COLO668 (cell line): ENCODE data around the gene ATP8B2.
A peak's percentile ranks its signal among the peaks of the same experiment; 100 is the strongest.
"Not testable (repeated sequence)": the region's sequence is repeated elsewhere in the genome, so short reads cannot be mapped to it uniquely, and the experiment has no call there.

Source experiments
- DNase-seq: peaks from one replicate; lab custom pipeline; 2025; ENCODE audit not compliant: unreplicated experiment; lab: John Stamatoyannopoulos, UW

The ATP8B2 gene

DNA sequence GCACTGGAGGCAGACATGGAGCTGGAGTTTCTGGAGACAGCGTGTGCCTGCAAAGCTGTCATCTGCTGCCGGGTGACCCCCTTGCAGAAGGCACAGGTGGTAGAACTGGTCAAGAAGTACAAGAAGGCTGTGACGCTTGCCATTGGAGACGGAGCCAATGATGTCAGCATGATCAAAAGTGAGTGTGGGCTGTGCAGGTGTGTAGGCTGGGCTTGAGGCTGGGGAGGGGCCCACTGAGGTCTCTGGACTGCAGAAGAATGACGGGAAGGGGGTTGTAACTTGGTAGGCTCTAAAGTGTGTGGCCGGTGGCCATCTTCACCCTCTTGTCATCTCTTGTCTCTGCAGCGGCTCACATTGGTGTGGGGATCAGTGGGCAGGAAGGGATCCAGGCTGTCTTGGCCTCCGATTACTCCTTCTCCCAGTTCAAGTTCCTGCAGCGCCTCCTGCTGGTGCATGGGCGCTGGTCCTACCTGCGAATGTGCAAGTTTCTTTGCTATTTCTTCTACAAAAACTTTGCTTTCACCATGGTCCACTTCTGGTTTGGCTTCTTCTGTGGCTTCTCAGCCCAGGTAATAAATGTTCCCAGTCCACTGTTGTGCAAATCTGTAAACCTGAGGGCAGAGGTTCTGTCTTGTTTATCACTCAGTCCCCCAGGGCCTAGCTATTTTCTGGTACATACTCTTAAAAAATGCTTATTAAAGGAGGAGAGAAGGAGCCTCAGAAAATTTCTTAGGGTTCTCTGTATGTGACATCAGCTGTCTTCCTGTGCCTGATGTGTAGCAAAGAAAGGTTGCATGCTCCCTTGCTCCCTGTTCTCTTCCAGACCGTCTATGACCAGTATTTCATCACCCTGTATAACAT is 19.9 kb downstream of the ATP8B2 start:
- peak; percentile 41 for DNase-seq

DNA sequence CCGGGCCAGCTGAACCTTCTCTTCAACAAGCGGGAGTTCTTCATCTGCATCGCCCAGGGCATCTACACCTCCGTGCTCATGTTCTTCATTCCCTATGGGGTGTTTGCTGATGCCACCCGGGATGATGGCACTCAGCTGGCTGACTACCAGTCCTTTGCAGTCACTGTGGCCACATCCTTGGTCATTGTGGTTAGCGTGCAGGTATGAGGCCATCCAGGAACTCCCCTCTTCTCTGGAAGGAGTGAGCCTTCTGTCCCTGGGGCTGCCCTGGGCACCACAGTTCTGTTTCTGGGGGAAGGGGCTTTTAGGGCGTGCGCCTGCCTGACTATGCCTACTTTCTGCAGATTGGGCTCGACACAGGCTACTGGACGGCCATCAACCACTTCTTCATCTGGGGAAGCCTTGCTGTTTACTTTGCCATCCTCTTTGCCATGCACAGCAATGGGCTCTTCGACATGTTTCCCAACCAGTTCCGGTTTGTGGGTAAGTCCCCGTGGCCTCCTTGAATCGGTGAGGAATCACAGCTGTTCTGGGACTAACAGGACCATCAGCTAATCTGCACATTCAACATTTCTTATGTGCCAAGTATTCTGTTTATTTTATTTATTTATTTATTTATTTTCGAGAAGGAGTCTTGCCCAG is 21.1 kb downstream of the ATP8B2 start:
- DNase-seq: no peak

GRCh38 chr1:154347961-154348360 is 22.6 kb downstream of the ATP8B2 start:
- DNase-seq: no peak

GRCh38 chr1:154348429-154349076 is 23.2 kb downstream of the ATP8B2 start:
- DNase-seq: no peak

GRCh38 chr1:154349121-154349520 is 23.8 kb downstream of the ATP8B2 start:
- no peak for DNase-seq

- DNase-seq: no peak
Measured at GRCh38 chr1:154350383-154350782, 25.1 kb downstream of the ATP8B2 start.

GRCh38 chr1:154351363-154352068 is 26.2 kb downstream of the ATP8B2 start:
- DNase-seq: peak; percentile 55

- DNase-seq: no peak
Measured at GRCh38 chr1:154352245-154352580, 26.9 kb downstream of the ATP8B2 start.

DNA sequence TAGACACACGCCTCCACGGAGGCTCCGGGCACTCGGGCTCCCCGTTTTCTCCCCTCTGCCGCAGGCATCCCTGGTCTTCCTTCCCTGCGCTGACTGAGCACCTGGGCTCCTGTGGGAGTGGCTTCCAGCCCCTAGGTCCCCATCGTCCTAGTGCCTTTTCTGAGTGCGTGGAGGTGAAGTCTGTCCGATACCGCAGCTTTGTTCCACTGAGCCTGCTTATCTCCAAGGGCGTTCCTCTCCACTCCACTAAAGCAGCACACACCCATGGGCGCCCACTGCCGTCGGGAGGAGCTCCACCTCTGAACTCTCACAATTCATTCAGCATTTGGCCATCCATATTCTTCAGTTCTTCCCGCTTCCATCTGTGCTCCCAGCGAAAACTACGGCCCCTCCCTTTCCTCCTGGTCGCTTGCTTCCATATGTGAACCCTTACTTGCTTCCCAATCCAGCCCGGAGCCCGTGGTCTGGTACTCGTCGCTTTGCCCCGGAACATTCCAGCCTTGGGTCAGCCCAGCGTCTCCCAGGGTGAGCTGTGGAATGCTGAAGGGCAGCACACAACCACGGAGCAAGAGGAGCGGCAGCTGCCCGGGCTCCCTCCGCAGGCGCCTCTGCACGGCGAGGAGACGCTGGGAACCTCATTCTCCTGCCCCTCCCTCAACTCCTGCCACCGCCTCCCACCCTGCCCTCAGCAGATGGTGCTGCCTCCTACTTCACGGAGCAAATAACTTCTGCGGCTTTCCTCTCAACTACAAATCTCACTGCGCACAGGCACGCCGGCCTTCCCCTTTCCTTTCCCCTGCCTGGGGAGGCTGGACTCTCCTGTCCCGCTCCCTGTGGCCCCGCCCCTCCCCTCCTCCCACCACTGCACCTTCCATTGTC is 27.5 kb downstream of the ATP8B2 start:
- DNase-seq: peak; percentile 42

DNA sequence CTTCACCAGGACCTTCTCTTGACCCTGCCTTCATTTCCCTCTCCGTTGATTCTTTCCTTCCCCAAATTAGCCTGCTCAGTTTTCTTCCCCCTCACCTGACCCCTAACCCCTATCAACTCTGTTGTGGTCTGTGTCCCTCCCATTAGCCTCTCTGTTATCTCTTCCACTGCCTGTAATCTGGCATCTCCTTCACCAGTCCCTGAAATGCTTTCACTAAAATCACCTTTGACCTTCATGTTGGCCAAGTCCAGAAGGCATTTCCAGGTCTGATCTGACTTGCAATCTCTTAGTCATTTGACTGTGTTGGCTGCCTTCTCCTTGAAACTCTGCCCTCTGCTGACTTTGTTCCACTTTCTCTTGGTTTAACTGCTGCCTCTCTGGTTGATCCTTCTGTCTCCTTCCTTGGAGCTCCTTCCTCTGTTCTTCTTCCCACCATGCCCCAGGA is 28.2 kb downstream of the ATP8B2 start:
- no peak for DNase-seq

DNA sequence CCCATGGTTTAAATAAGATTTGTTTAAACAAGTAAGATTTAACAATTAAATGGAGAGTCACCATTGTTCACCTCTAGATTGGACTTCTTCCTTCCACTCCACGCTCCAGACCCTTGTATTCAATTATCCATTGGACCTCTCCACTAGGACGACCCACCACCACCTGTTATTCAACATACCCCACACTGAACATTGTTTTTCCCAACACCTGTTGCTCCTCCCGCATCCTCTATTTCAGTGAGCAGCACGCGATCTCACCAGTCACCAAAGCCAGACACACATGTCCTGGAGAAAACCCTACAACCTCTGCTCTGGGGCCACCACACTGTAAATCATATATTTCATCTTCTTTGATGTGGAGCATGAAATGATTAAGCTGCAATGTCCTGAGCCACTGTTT is 28.6 kb downstream of the ATP8B2 start:
- no peak for DNase-seq

GRCh38 chr1:154358519-154358918 is 33.2 kb downstream of the ATP8B2 start:
- DNase-seq: no peak

GRCh38 chr1:154360288-154360687 is 35.0 kb downstream of the ATP8B2 start:
- DNase-seq: no peak

- DNase-seq: not testable (repeated sequence)
Measured at GRCh38 chr1:154360881-154361280, 35.6 kb downstream of the ATP8B2 start.

- DNase-seq: no peak
Measured at GRCh38 chr1:154361357-154361756, 36.0 kb downstream of the ATP8B2 start.

DNA sequence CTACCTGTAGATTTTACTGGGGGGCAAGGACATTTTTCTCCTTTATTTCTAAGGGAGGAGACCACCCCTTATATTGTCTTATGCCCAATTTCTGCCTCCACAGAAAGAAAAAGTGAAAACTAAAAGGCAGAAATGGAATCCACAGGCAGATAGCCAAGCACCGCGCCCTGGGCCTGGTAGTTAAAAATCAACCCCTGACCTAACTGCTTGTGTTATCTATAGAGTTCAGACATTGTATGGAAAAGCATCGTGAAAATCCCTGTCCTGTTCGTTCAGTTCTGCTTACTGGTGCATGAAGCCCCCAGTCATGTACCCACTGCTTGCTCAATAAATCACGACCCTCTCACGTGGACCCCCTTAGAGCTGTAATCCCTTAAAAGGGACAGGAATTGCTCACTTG is 46.1 kb downstream of the ATP8B2 start:
- DNase-seq: no peak

DNA sequence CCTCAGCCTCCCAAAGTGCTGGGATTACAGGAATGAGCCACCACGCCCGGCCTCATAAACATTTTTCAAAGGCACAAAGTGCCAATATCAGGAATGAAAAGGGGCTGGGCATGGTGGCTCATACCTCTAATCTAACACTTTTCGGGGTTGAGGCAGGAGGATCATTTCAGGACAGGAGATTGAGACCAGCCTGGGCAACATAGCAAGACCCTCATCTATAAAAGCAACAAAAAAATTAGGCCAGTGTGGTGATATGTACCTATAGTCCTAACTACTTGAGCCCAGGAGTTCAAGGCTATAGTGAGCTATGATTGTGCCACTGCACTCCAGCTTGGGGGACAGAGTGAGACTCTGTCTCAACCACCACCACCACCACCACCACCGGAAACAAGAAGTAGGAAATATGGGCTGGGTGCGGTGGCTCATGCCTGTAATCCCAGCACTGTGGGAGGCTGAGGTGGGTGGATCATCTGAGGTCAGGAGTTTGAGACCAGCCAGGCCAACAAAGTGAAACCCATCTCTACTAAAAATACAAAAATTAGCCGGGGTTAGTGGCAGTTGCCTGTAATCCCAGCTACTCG is 48.5 kb downstream of the ATP8B2 start:
- not testable (repeated sequence) for DNase-seq

- no peak for DNase-seq
Measured at GRCh38 chr1:154379301-154379700, 54.0 kb downstream of the ATP8B2 start.

DNA sequence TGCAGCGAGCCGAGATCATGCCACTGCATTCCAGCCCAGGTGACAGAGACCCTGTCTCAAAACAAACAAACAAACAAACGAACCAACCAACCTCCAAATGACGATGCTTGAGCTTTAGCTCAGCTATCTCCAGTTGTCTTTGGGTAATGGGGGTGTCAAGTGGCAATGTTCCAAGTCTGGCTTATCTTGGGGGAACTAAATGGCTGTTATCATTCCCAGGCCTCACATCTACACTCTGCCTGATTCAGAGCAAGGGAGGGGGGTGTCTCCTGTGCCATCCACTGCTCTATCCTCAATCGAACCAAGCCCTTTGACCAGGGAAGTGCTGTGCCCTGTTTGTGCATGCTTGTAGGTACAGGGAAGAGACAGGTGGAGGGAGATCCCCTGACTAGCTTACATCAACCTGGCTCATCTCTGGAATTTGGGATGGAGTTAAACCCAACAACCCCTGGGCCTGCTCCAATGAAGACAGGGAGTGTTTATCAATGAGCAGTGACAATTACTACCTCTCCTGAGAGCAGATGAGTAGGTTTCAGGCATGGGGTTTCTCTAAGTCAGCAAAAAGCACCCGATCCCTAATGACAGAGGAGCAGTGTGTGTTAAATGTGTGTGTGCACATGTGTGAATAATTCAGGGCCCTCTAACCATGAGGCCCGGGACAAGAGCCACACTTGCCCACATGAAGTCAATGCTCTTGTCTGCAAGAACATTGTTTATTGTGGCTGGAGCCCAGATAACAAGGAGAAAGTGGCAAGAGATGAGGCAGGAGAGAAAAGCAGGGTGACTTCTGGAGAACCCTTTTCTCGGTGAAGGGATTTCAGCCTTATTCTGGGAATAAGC is 59.5 kb downstream of the ATP8B2 start:
- no peak for DNase-seq
